B cell (primary cell): ENCODE measurements around the gene SAXO1.

Experiments used
- EZH2 ChIP-seq: IDR thresholded peaks from 2 replicates; pipeline ENCODE4 v1.6.1; 2012; ENCODE audit warnings: borderline replicate concordance, low read depth, mild to moderate bottlenecking, moderate library complexity, low read length; ENCODE audit not compliant: insufficient read depth, poor library complexity, severe bottlenecking
- TF ChIP-seq, protein P1 (sequence below): fragments of 200-600 bp; IDR thresholded peaks from one replicate; pipeline ENCODE4 v1.8.0; 2022; ENCODE audit warnings: antibody characterized with exemption, mild to moderate bottlenecking

DNA sequence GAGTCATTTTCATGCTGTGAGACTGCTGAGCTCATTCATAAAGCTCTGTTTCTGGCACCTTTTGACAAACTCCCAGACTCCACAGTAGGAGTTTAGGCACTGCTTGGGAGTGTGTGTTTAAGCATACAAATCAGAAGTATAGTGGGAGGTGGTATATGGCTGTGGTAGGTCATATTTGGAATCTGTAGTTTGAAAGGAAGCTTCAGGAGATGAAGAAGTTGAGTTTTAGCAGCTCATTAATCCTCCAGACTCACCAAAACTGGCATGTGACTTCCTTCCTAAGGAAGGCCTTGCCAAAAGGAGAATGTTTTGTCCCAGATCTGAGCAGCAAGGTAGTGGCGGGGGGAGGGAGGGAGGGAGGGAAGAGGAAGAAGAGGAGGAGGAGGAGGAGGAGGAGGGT is 52.8 kb downstream of the SAXO1 start:
- TF ChIP-seq, protein P1, sequence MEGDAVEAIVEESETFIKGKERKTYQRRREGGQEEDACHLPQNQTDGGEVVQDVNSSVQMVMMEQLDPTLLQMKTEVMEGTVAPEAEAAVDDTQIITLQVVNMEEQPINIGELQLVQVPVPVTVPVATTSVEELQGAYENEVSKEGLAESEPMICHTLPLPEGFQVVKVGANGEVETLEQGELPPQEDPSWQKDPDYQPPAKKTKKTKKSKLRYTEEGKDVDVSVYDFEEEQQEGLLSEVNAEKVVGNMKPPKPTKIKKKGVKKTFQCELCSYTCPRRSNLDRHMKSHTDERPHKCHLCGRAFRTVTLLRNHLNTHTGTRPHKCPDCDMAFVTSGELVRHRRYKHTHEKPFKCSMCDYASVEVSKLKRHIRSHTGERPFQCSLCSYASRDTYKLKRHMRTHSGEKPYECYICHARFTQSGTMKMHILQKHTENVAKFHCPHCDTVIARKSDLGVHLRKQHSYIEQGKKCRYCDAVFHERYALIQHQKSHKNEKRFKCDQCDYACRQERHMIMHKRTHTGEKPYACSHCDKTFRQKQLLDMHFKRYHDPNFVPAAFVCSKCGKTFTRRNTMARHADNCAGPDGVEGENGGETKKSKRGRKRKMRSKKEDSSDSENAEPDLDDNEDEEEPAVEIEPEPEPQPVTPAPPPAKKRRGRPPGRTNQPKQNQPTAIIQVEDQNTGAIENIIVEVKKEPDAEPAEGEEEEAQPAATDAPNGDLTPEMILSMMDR, result no peak
- no peak for TF ChIP-seq EZH2
